ENCODE data around the gene NARS2. TPM values are rescaled to one million over a fixed set of nuclear protein-coding genes. Genes with fewer than 3 reads are reported as not detected.

The NARS2 gene
- total and polyA plus RNA-seq, 9 of the 15 experiments (the other 6 are each of a cell fraction or from before 2014, with no cell fraction given): 26.8 to 48.0 (median 34.2) TPM

GRCh38 chr11:78419327-78419726 lies 155.3 kb downstream of the NARS2 start (continued):
- TF ChIP-seq ZBTB5 (IDR thresholded peaks at IDR 0.05) (no peak), ZNF280B (CRISPR knock-in tag; IDR thresholded peaks at IDR 0.05) (no peak), CTBP1 (IDR thresholded peaks at IDR 0.05; ENCODE audit: borderline replicate concordance) (0 out of 2 replicates have a peak, but pooled peaks have one; percentile 15), MCM5 (IDR thresholded peaks at IDR 0.05; ENCODE audit: low read depth) (no peak), ZNF282 (CRISPR knock-in tag; IDR thresholded peaks at IDR 0.05) (no peak), KDM1A (IDR thresholded peaks at IDR 0.05) (peak; percentile 88 to 89), RCOR1 (IDR thresholded peaks at IDR 0.05; ENCODE audit: borderline replicate concordance in 1 of 2, low read depth in 2 of 2, low read length in 2 of 2) (peak in 1 of 2 experiments; percentile 44; a peak in 1 of 4 replicates), ETV1 (tag; conservative IDR thresholded peaks at IDR 0.05; ENCODE audit: low read depth) (no peak), MAFG (tag; conservative IDR thresholded peaks at IDR 0.05) (0 out of 2 replicates have a peak, but pooled peaks have one; percentile 5)

Data from K562 (cell line).